Measurements from ENCODE around the gene CBFA2T2.
A peak's percentile ranks its signal among the peaks of the same experiment; 100 is the strongest.

CBFA2T2 gene

DNA sequence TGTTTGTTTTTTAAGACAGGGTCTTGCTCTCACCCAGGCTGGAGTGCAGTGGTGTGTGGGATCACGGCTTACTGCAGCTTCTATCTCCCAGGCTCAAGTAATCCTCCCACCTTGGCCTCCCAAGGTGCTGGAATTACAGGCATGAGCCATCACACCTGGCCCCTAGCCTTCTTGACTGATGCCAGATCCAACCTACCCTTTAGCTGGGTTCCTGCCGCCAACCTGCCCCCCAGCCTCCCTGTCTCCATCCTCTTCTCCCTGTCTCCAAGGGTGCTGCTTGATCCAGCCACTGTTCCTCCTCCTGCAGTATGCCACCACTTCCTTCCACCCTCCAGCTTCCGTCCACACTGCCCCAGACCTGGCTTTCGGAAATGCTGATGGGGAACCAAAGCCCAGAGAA, 169.0 kb downstream of the CBFA2T2 start:
- Histone ChIP-seq H3K27me3 (replicated peaks) (no peaks in the 10 kb centered on the region), H3K36me3 (replicated peaks) (no peaks in the 10 kb centered on the region), H3K27ac (no peak overlapping the region), H3K4me3 (ENCODE audit: low read depth, low read length) (no peak overlapping the region)
- TF ChIP-seq, protein P1, sequence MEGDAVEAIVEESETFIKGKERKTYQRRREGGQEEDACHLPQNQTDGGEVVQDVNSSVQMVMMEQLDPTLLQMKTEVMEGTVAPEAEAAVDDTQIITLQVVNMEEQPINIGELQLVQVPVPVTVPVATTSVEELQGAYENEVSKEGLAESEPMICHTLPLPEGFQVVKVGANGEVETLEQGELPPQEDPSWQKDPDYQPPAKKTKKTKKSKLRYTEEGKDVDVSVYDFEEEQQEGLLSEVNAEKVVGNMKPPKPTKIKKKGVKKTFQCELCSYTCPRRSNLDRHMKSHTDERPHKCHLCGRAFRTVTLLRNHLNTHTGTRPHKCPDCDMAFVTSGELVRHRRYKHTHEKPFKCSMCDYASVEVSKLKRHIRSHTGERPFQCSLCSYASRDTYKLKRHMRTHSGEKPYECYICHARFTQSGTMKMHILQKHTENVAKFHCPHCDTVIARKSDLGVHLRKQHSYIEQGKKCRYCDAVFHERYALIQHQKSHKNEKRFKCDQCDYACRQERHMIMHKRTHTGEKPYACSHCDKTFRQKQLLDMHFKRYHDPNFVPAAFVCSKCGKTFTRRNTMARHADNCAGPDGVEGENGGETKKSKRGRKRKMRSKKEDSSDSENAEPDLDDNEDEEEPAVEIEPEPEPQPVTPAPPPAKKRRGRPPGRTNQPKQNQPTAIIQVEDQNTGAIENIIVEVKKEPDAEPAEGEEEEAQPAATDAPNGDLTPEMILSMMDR (IDR thresholded peaks at IDR 0.05; ENCODE audit: low read depth, low read length, missing control alignments): no peak
- in situ Hi-C loops (cut with HindIII; ENCODE audit: low pct_ligation_motif_present, low sequenced_read_pairs): no loop called here
- no peak for DNase-seq

DNA sequence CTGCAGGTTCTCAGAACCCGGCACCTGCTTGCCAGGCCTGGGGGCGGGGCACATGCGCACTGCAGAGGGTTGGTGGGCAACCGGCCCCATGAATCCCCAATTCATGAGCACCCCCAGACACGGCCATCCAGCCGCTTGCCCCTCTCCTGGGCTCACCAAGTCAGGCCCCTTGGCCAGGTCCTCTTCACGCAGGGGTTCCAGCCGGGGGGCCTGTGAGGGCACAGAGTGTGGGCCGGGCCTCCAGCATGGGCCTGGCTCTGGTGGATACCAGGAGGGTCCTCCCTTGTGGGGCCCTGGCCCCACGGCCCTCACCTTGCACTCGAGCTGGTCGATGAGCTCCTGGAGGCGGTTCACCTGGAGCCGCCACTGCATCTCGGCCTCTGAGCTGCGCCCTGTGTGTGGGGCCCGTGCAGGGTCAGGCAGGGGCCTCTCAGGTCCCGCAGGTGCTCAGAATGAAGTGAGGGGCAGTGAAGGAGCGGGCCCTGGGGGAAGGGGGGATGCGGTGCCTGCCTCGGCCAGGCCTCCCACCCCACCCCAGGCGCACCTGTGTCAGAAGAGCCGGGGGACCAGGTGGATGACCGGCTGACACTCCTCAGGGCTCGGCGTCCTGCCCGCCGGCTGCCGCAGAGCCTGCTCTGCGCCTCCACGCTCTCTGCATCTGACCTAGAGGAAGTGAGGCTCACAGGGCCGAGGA, 169.6 kb downstream of the CBFA2T2 start:
- H3K27me3 ChIP-seq (replicated peaks): no peaks in the 10 kb centered on the region
- H3K27ac ChIP-seq: no peak overlapping the region
- no peaks in the 10 kb centered on the region for H3K36me3 ChIP-seq (replicated peaks)
- H3K4me3 ChIP-seq (ENCODE audit: low read depth, low read length): no peak overlapping the region
- DNase-seq: no peak
- TF ChIP-seq, protein P1 (IDR thresholded peaks at IDR 0.05; ENCODE audit: low read depth, low read length, missing control alignments): no peak
- in situ Hi-C loops (cut with HindIII; ENCODE audit: low pct_ligation_motif_present, low sequenced_read_pairs): no loop called here

DNA sequence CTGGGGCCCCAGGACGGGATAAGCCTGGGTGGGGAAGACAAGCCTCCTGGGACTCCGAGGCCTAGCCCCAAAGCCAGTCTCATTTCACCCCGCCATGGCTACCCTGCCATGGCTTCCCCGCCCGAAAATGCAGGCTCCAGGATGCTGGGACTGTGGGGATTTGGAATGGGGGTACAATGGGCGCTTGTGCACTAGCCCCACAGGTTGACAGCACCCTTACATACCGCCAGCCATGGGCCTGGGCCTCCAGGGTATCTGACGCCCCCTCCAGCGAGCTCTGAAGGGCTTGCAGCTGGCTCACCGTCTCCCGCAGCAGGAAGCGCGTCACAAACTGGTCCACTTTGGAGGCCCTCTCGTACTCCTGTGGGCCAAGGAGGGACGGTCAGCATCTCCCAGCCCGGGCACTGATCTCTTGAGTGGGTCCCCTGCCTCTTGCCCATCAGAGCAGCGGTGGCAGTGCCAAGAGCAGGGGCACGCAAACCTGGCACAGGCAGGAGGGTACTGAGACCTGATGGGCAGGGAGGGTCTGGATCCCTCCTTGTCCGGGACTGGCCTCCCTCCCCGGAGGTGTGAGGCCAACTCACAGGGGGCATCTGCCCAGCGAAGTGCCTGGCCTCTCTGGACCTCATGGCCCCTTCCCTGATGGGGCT, 170.3 kb downstream of the CBFA2T2 start:
- TF ChIP-seq, protein P1 (IDR thresholded peaks at IDR 0.05; ENCODE audit: low read depth, low read length, missing control alignments): no peak
- H3K4me3 ChIP-seq (ENCODE audit: low read depth, low read length): no peak overlapping the region
- no peak for DNase-seq

DNA sequence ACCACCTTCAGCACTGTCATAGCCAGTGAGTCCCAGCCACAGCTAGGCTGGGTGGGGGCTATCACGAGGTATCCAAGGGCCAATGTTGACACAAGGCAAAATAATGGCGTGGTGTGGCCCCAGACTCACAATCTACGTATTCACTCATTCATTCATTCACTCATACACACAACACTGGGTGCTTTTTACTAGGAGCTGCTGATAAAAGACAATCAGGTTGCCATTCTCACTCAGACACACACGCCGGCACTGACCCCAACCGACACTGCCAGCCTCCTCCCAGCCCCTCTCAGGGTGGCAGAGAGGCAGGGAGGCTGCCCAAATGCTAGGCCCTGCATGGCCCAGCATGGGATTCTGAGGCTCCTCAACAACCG, 170.8 kb downstream of the CBFA2T2 start:
- in situ Hi-C loops (cut with HindIII; ENCODE audit: low pct_ligation_motif_present, low sequenced_read_pairs): no loop called here
- Histone ChIP-seq H3K36me3 (replicated peaks) (no peaks in the 10 kb centered on the region), H3K27me3 (replicated peaks) (no peaks in the 10 kb centered on the region), H3K4me3 (ENCODE audit: low read depth, low read length) (no peak overlapping the region), H3K27ac (no peak overlapping the region)
- TF ChIP-seq, protein P1 (IDR thresholded peaks at IDR 0.05; ENCODE audit: low read depth, low read length, missing control alignments): no peak
- DNase-seq: no peak

More for the DNA sequence above, 170.3 kb downstream of the CBFA2T2 start:
- in situ Hi-C loops (cut with HindIII; ENCODE audit: low pct_ligation_motif_present, low sequenced_read_pairs): no loop called here
- H3K27ac ChIP-seq: no peak overlapping the region
- H3K27me3 ChIP-seq (replicated peaks): no peaks in the 10 kb centered on the region
- no peaks in the 10 kb centered on the region for H3K36me3 ChIP-seq (replicated peaks)

- Histone ChIP-seq H3K27ac (no peak within 1 kb of the TSS), H3K27me3 (replicated peaks) (no peaks in the 10 kb centered on the region), H3K4me3 (ENCODE audit: low read depth, low read length) (peak within 1 kb of the TSS; percentile 73), H3K36me3 (replicated peaks) (no peaks in the 10 kb centered on the region)
- TF ChIP-seq, protein P1 (IDR thresholded peaks at IDR 0.05; ENCODE audit: low read depth, low read length, missing control alignments): no peak
- no peak for DNase-seq
- in situ Hi-C loops (cut with HindIII; ENCODE audit: low pct_ligation_motif_present, low sequenced_read_pairs): no loop called here
These were observed 172.3 kb downstream of the CBFA2T2 start, which contains the start of gene C20orf144 for GRCh38 chr20:33662172-33662571. Gene C20orf144 (plus strand): TSS chr20:33662327. CDS start chr20:33662346, 19 bp downstream.
